ENCODE measurements around the gene TRAPPC2L.

Gene TRAPPC2L

GRCh38 chr16:88869673-88869980 lies 12.7 kb downstream of the TRAPPC2L start:
- TF ChIP-seq FOXP2 (optimal IDR thresholded peaks at IDR 0.05; ENCODE audit: borderline replicate concordance, extremely low read depth, extremely low read length, insufficient read depth): no peak
- no peak for TF ChIP-seq SIN3A (IDR thresholded peaks at IDR 0.05; ENCODE audit: borderline replicate concordance, insufficient read depth, low read length)
- TF ChIP-seq REST (IDR thresholded peaks at IDR 0.05; ENCODE audit: insufficient read depth in 1 of 2, low read depth in 2 of 2, low read length in 2 of 2): no peak
- no peak for TF ChIP-seq POLR2AphosphoS5 (IDR thresholded peaks at IDR 0.05; ENCODE audit: low read depth, low read length)
- no peak for TF ChIP-seq TAF1 (IDR thresholded peaks at IDR 0.05; ENCODE audit: borderline replicate concordance, insufficient read depth, low read length)

- no peak for TF ChIP-seq FOXP2 (optimal IDR thresholded peaks at IDR 0.05; ENCODE audit: borderline replicate concordance, extremely low read depth, extremely low read length, insufficient read depth)
- TF ChIP-seq POLR2AphosphoS5 (IDR thresholded peaks at IDR 0.05; ENCODE audit: low read depth, low read length): no peak
- no peak for TF ChIP-seq REST (IDR thresholded peaks at IDR 0.05; ENCODE audit: insufficient read depth in 1 of 2, low read depth in 2 of 2, low read length in 2 of 2)
- TF ChIP-seq TAF1 (IDR thresholded peaks at IDR 0.05; ENCODE audit: borderline replicate concordance, insufficient read depth, low read length): no peak
- no peak for TF ChIP-seq SIN3A (IDR thresholded peaks at IDR 0.05; ENCODE audit: borderline replicate concordance, insufficient read depth, low read length)
Observed at GRCh38 chr16:88870608-88871348, 13.9 kb downstream of the TRAPPC2L start.

- TF ChIP-seq POLR2AphosphoS5 (IDR thresholded peaks at IDR 0.05; ENCODE audit: low read depth, low read length) (no peak), FOXP2 (optimal IDR thresholded peaks at IDR 0.05; ENCODE audit: borderline replicate concordance, extremely low read depth, extremely low read length, insufficient read depth) (no peak), TAF1 (IDR thresholded peaks at IDR 0.05; ENCODE audit: borderline replicate concordance, insufficient read depth, low read length) (no peak)
Observed at GRCh38 chr16:88871349-88871702, 14.4 kb downstream of the TRAPPC2L start.

GRCh38 chr16:88871730-88872416 lies 14.9 kb downstream of the TRAPPC2L start:
- TF ChIP-seq POLR2AphosphoS5 (IDR thresholded peaks at IDR 0.05; ENCODE audit: low read depth, low read length) (no peak), TAF1 (IDR thresholded peaks at IDR 0.05; ENCODE audit: borderline replicate concordance, insufficient read depth, low read length) (no peak), FOXP2 (optimal IDR thresholded peaks at IDR 0.05; ENCODE audit: borderline replicate concordance, extremely low read depth, extremely low read length, insufficient read depth) (no peak), SIN3A (IDR thresholded peaks at IDR 0.05; ENCODE audit: borderline replicate concordance, insufficient read depth, low read length) (no peak), REST (IDR thresholded peaks at IDR 0.05; ENCODE audit: insufficient read depth in 1 of 2, low read depth in 2 of 2, low read length in 2 of 2) (no peak)

GRCh38 chr16:88872650-88873331 lies 15.9 kb downstream of the TRAPPC2L start:
- no peak for TF ChIP-seq POLR2AphosphoS5 (IDR thresholded peaks at IDR 0.05; ENCODE audit: low read depth, low read length)
- no peak for TF ChIP-seq REST (IDR thresholded peaks at IDR 0.05; ENCODE audit: insufficient read depth in 1 of 2, low read depth in 2 of 2, low read length in 2 of 2)
- no peak for TF ChIP-seq SIN3A (IDR thresholded peaks at IDR 0.05; ENCODE audit: borderline replicate concordance, insufficient read depth, low read length)
